Endometrial microvascular endothelial cells (primary cell): Measurements from ENCODE around the gene FAM219A. TPM values are rescaled to one million over a fixed set of nuclear protein-coding genes. Genes with fewer than 3 reads are reported as not detected.
"Not testable (repeated sequence)": the region's sequence is repeated elsewhere in the genome, so short reads cannot be mapped to it uniquely, and the experiment has no call there.

Source experiments
- in situ Hi-C: cut with HindIII; loops from 2 replicates; pipeline ENCODE4 v1.10.0; 2017; ENCODE audit warnings: low sequenced_read_pairs, low pct_unique_long_range_greater_than_20kb; ENCODE audit errors: inconsistent ontology term
- total RNA-seq: library from RNA; depleted of rRNA; stranded (reverse); fragments of >200 nt; gene quantifications from one replicate; pipeline ENCODE4 v1.2.3, GENCODE V29; 2015; ENCODE audit errors: inconsistent ontology term

FAM219A gene
- total RNA-seq, 1 donor from 2014 or later, result 22.7 TPM

- in situ Hi-C loops, result no loop called here
These were observed 5.8 kb downstream of the FAM219A start for GRCh38 chr9:34452568-34452967.

GRCh38 chr9:34451545-34451944, 6.8 kb downstream of the FAM219A start:
- in situ Hi-C loops, result no loop called here

GRCh38 chr9:34451135-34451534, 7.2 kb downstream of the FAM219A start:
- in situ Hi-C loops, result no loop called here

- in situ Hi-C loops, result no loop called here
These were observed 7.7 kb downstream of the FAM219A start for GRCh38 chr9:34450644-34451043.

- in situ Hi-C loops, result no loop called here
These were observed 11.4 kb downstream of the FAM219A start for GRCh38 chr9:34446951-34447350.

- in situ Hi-C loops, result no loop called here
These were observed 11.9 kb downstream of the FAM219A start for GRCh38 chr9:34446468-34446891.

GRCh38 chr9:34443976-34444375, 14.4 kb downstream of the FAM219A start:
- in situ Hi-C loops, result no loop called here

GRCh38 chr9:34443533-34443932, 14.8 kb downstream of the FAM219A start:
- in situ Hi-C loops, result no loop called here

- in situ Hi-C loops, result no loop called here
These were observed 15.6 kb downstream of the FAM219A start for GRCh38 chr9:34442770-34443169.

GRCh38 chr9:34440017-34440416, 18.4 kb downstream of the FAM219A start:
- in situ Hi-C loops, result no loop called here

GRCh38 chr9:34438465-34438864, 19.9 kb downstream of the FAM219A start:
- in situ Hi-C loops, result not testable (repeated sequence)

GRCh38 chr9:34437926-34438307, 20.5 kb downstream of the FAM219A start:
- in situ Hi-C loops, result not testable (repeated sequence)

GRCh38 chr9:34437006-34437925, 21.1 kb downstream of the FAM219A start:
- in situ Hi-C loops, result no loop called here

- in situ Hi-C loops, result no loop called here
These were observed 26.7 kb downstream of the FAM219A start for GRCh38 chr9:34431667-34432066.

- in situ Hi-C loops, result no loop called here
These were observed 27.4 kb downstream of the FAM219A start for GRCh38 chr9:34430843-34431437.

GRCh38 chr9:34428325-34428958, 29.9 kb downstream of the FAM219A start:
- in situ Hi-C loops, result no loop called here

- in situ Hi-C loops, result no loop called here
These were observed 31.9 kb downstream of the FAM219A start for GRCh38 chr9:34426347-34427074.

- in situ Hi-C loops, result no loop called here
These were observed 38.5 kb downstream of the FAM219A start for GRCh38 chr9:34419716-34420504.
